Measurements from ENCODE around the gene ZNF133.

DNA sequence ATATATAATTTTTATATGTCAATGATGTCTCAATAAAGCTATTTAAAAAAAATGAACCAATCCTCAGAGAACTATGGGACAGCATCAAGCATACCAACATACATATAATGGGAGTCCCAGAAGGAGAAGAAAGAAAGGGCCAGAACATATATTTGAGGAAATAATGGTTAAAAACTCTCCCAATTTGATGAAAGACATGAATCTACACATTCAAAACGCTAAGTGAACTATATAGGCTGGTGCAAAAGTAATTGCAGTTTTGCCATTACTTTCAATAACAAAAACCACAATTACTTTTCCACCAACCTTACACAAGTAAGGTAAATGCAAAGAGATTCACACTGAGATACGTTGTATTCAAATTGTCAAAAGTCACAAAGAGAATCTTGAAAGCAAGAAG, 43.4 kb downstream of the ZNF133 start:
- TF ChIP-seq POLR2AphosphoS5 (IDR thresholded peaks at IDR 0.05; ENCODE audit: low read depth, low read length) (no peak), CTCF (IDR thresholded peaks at IDR 0.05) (no peak)

Measured in Panc1 (cell line).